ENCODE data around the gene CCDC91.
"Not testable (repeated sequence)": the region's sequence is repeated elsewhere in the genome, so short reads cannot be mapped to it uniquely, and the experiment has no call there.

Gene CCDC91

GRCh38 chr12:28296287-28296686 is 106.0 kb downstream of the CCDC91 start:
- DNase-seq: no peak

- DNase-seq: no peak
These were observed 112.9 kb downstream of the CCDC91 start for GRCh38 chr12:28303192-28303591.

GRCh38 chr12:28306535-28306934 is 116.3 kb downstream of the CCDC91 start:
- no peak for DNase-seq

GRCh38 chr12:28308891-28309290 is 118.6 kb downstream of the CCDC91 start:
- DNase-seq: no peak

GRCh38 chr12:28313631-28314030 is 123.4 kb downstream of the CCDC91 start:
- no peak for DNase-seq

GRCh38 chr12:28316049-28316448 is 125.8 kb downstream of the CCDC91 start:
- no peak for DNase-seq

- no peak for DNase-seq
These were observed 128.0 kb downstream of the CCDC91 start for GRCh38 chr12:28318273-28318672.

- DNase-seq: no peak
These were observed 130.1 kb downstream of the CCDC91 start for GRCh38 chr12:28320353-28320752.

GRCh38 chr12:28327722-28328121 is 137.5 kb downstream of the CCDC91 start:
- no peak for DNase-seq

- no peak for DNase-seq
These were observed 138.7 kb downstream of the CCDC91 start for GRCh38 chr12:28328967-28329366.

GRCh38 chr12:28329727-28330126 is 139.5 kb downstream of the CCDC91 start:
- DNase-seq: not testable (repeated sequence)

GRCh38 chr12:28330232-28330631 is 140.0 kb downstream of the CCDC91 start:
- DNase-seq: not testable (repeated sequence)

GRCh38 chr12:28331130-28331529 is 140.9 kb downstream of the CCDC91 start:
- no peak for DNase-seq

- no peak for DNase-seq
These were observed 150.2 kb downstream of the CCDC91 start for GRCh38 chr12:28340261-28341045.

GRCh38 chr12:28343713-28344112 is 153.5 kb downstream of the CCDC91 start:
- DNase-seq: no peak

- DNase-seq: no peak
These were observed 156.3 kb downstream of the CCDC91 start for GRCh38 chr12:28346567-28346966.

- DNase-seq: no peak
These were observed 158.9 kb downstream of the CCDC91 start for GRCh38 chr12:28349196-28349595.

- no peak for DNase-seq
These were observed 160.2 kb downstream of the CCDC91 start for GRCh38 chr12:28350502-28350901.

- DNase-seq: no peak
These were observed 161.2 kb downstream of the CCDC91 start for GRCh38 chr12:28351414-28351813.

- no peak for DNase-seq
These were observed 164.9 kb downstream of the CCDC91 start for GRCh38 chr12:28355161-28355560.

- DNase-seq: no peak
These were observed 170.0 kb downstream of the CCDC91 start for GRCh38 chr12:28360253-28360652.

- no peak for DNase-seq
These were observed 177.1 kb downstream of the CCDC91 start for GRCh38 chr12:28367326-28367725.

- no peak for DNase-seq
These were observed 177.7 kb downstream of the CCDC91 start for GRCh38 chr12:28367993-28368392.

- DNase-seq: no peak
These were observed 179.2 kb downstream of the CCDC91 start for GRCh38 chr12:28369483-28369882.

GRCh38 chr12:28374556-28374955 is 184.3 kb downstream of the CCDC91 start:
- DNase-seq: no peak

Measured in NCI-H510A (cell line).